GM19035 (cell line): ENCODE results near the gene KCND3.

Source experiments
- ATAC-seq: cut with Tn5 transposase; IDR thresholded peaks from one replicate; pipeline ENCODE4 v1.9.1; 2021; ENCODE audit not compliant: unreplicated experiment

The KCND3 gene

GRCh38 chr1:111921948-111922347 lies 67.5 kb downstream of the KCND3 start:
- ATAC-seq: no peak

GRCh38 chr1:111920221-111921024 lies 69.0 kb downstream of the KCND3 start:
- ATAC-seq: no peak

- ATAC-seq: no peak
Observed at GRCh38 chr1:111911776-111912515, 77.5 kb downstream of the KCND3 start.

- ATAC-seq: no peak
Observed at GRCh38 chr1:111911061-111911460, 78.4 kb downstream of the KCND3 start.

- ATAC-seq: no peak
Observed at GRCh38 chr1:111909030-111909429, 80.4 kb downstream of the KCND3 start.

GRCh38 chr1:111908011-111908621 lies 81.4 kb downstream of the KCND3 start:
- no peak for ATAC-seq

GRCh38 chr1:111907321-111907720 lies 82.1 kb downstream of the KCND3 start:
- ATAC-seq: no peak

GRCh38 chr1:111906816-111907215 lies 82.7 kb downstream of the KCND3 start:
- no peak for ATAC-seq

- ATAC-seq: no peak
Observed at GRCh38 chr1:111906111-111906510, 83.4 kb downstream of the KCND3 start.

- no peak for ATAC-seq
Observed at GRCh38 chr1:111904478-111905218, 84.8 kb downstream of the KCND3 start.

- no peak for ATAC-seq
Observed at GRCh38 chr1:111903871-111904449, 85.5 kb downstream of the KCND3 start.

- no peak for ATAC-seq
Observed at GRCh38 chr1:111903148-111903870, 86.2 kb downstream of the KCND3 start.

- ATAC-seq: no peak
Observed at GRCh38 chr1:111895469-111895868, 94.0 kb downstream of the KCND3 start.

- no peak for ATAC-seq
Observed at GRCh38 chr1:111895017-111895416, 94.5 kb downstream of the KCND3 start.

- no peak for ATAC-seq
Observed at GRCh38 chr1:111894497-111894896, 95.0 kb downstream of the KCND3 start.

GRCh38 chr1:111891566-111891965 lies 97.9 kb downstream of the KCND3 start:
- ATAC-seq: no peak

GRCh38 chr1:111888740-111889376 lies 100.6 kb downstream of the KCND3 start:
- ATAC-seq: no peak

- ATAC-seq: no peak
Observed at GRCh38 chr1:111887875-111888274, 101.6 kb downstream of the KCND3 start.

GRCh38 chr1:111887385-111887784 lies 102.1 kb downstream of the KCND3 start:
- ATAC-seq: no peak

- ATAC-seq: no peak
Observed at GRCh38 chr1:111886741-111887140, 102.7 kb downstream of the KCND3 start.
